Left hindlimb (tissue), 1 donor: ENCODE results near the gene FRMD1.

Experiments used
- DNase-seq: peaks from one replicate; pipeline ENCODE4 v3.0.0-alpha.2; 2018

The FRMD1 gene

DNA sequence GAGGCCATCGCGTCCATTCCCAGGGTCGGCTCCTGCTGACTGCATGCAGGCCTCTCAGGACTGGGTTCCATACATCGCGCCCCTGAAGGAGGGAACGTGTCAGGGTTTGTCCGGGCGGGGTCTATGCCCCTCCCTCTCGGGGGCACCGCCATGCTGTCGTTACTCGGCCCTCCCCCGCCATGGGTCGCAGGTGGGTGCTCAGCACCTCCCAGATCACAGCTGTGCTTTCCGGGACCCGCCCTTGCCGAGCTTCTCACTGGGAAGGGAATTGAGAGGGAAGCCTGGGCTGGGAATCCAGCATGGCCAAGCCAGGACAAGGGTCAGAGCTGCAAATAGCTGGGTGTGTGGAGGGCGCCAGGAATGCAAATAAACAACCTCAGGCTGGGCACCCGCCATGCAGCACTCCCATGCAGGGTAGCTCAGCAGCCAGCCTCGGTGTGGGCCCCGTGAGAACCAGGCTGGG is at the start of gene FRMD1:
Gene FRMD1 (minus strand): TSS at position 270 of the 463 bp plus-strand sequence. CDS start 118 bp downstream, at position 152.
- DNase-seq: no peak

DNA sequence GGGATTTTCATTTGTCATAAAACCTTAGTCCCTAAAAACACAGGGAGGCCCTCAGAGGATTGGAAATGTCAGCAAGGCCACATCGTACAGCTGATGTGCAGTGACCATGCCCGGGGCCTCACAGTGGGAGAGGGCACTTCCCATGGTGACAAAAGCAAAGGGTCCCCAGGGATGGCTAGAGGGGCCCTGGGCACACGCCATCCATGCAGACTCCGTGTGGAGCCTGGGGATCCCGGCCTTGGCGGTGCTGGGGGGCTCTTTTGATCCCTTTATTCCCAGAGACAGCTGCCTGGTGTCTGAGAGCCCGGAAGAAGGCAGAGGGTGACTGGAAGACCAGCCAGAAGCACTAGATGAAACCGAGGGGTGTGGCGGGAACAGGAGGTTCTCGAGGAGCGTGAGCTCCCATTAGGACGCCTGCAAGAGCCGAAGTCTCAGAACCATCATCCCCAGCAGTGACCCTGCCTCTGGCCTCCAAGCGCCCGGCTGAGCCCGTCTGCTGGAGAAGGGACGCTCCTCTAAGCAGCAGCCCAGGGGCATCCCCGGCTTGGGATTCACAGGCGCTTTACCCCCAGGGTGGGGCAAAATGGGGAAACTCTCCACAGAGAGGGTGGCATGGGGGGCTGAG is 49.1 kb upstream of the FRMD1 start:
- DNase-seq: no peak

DNA sequence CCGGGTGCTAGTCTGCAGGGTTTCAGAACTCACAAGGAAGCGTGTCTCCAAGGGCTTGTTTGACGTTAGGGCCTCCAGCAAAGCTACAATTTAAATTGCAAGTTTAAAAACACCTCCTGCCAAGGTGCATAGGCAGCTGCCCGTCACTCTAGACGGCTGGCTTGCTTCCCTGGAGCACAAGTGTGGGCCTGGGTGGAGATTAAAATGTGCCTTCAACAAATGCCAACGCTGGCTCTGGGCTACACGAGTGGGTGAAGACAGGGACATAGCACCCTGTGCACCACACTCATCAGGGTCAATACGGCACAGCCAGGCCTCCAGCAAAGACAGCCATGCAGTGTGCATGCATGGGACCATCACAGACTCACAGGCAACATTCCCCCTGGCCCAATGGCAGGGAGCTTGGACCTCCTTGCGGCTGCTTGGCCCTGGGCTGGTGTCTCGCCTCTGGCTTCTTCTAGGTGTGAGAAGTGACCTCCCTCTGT is 48.4 kb upstream of the FRMD1 start:
- DNase-seq: no peak

DNA sequence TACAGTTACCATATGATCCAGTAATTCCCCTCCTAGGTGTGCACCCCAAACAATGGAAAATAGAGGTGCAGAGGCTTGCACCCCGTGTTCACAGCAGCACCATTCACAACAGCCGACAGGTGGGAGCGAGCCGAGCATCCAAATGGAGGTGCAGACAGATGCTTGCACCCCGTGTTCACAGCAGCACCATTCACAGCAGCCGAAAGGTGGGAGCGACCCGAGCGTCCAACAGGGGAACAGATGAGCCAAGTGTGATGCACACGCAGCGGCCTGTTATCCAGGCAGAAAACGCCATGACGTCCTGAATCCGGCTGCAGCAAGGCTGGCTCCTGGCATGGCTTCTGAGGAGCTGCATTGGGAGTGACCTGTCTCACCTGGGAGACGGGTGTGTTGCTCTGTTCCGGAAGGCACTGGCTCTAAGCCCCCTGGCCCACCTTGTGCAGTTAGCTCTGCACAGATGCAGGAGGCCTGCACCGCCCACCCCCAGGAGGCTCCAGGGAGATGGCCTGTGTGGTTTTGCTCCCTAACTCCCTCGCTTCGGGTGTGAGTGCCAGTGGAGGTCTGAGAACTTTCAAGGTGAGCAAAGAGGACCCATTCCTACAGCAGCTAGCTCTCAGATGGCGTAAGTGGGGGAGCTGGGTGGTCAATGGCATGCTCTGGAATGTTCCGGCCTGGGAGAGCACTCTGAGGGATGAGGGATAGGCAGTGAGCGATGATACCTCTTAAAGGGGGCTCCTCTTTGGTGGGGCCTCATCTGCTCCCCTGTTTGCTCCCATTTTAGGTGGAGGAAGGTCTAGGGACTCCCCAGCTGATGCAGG is 47.8 kb upstream of the FRMD1 start:
- no peak for DNase-seq

- DNase-seq: no peak
Measured at GRCh38 chr6:168125429-168126001, 46.5 kb upstream of the FRMD1 start.

GRCh38 chr6:168124921-168125320 is 45.9 kb upstream of the FRMD1 start:
- DNase-seq: no peak

- DNase-seq: no peak
Measured at GRCh38 chr6:168124158-168124557, 45.1 kb upstream of the FRMD1 start.

DNA sequence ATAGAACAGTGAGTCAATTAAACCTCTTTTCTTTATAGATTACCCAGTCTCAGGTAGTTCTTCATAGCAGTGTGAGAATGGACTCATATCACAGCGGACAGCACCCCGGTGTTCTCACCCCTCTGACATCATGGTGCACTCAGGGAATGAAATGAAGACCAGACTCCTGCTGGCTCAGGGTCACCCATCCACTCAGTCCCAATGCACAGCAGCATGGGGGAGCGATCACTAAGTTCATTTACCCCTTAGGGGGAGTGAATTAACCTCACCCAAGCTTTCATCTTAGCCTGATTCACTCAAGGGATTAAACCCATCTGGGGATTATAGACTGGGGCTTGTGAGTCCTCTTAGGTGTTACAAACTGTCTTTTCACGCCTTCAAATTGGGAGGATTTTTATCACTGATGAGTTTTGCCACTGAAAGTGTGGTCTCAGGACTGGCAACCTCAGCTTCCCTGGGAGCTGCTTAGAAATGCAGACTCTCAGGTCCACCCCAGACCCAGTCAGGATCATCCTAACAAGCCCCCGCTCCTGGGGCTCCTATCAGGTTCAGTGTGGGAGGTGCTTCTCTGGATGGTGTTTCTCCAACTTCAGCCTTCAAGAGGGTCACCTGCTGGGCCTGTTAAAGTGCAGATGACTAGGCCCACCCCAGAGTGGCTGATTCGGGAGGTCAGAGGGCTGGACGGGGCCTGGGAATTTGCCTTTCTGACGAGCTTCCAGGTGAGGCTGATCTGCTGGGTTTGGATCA is 44.3 kb upstream of the FRMD1 start:
- DNase-seq: no peak

- no peak for DNase-seq
Measured at GRCh38 chr6:168122521-168122920, 43.5 kb upstream of the FRMD1 start.

- DNase-seq: no peak
Measured at GRCh38 chr6:168122011-168122410, 43.0 kb upstream of the FRMD1 start.

- DNase-seq: no peak
Measured at GRCh38 chr6:168121303-168121665, 42.3 kb upstream of the FRMD1 start.

DNA sequence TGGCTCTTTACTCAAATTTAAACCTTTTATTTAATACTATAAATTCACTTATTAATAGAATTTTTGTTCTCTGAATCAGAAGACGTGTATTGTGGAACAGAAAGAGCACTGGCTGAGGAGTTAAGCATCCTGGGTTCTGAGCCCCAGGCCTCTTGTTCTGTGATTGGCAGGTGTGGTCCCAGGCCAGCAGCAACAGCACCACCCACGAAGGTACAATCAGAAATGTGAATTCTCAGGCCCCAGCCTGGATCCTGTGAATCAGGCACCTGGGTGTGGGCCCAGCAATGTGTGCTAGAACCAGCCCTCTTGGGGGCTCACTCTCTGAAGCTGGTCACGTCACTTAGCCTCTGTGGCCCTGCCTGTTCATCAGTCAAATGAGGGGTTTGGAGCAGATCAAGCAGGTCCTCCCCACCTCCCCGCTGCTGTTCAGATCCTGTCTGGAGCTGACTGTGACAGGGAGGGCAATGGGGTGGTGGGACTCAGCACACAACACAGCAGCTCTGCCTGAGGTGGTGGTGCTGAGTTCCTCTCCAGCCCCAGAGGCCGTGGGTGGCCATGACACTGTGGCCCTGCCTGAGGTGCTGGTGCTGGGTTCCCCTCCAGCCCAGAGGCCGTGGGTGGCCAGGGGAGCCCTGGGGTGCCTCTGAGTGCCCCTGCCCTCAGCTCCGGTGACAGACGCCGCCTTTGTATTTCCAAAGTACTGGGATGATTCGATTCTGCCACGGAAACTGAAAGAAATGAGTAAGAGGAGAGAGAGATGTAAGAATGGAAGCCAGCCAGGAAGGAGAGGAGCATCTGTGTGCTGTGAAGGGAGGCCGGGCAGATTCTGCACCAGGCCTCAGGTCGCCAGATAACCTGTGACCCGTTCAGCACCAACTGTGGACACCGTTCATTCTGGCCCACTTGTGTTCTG is 41.6 kb upstream of the FRMD1 start:
- no peak for DNase-seq

- no peak for DNase-seq
Measured at GRCh38 chr6:168119539-168119938, 40.5 kb upstream of the FRMD1 start.

- no peak for DNase-seq
Measured at GRCh38 chr6:168118935-168119334, 39.9 kb upstream of the FRMD1 start.

DNA sequence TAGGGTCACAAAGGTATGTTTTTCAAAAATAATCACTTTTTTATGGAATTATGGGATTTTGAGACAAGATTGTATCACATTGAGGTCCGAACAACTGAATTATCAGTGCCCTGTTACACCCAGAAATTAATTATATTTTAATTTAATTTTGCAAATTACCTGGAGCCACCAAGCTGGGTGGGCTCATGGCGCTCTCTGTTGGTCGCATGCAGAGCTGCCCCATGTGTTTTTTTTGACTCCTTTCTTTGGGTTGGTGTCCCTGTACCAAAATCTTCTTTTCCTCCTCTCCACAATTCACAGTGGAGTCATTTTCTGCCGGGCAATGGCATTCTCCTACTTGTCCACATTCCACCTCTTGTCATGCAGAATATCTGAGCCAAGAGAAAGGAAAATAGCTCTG is 38.9 kb upstream of the FRMD1 start:
- no peak for DNase-seq

DNA sequence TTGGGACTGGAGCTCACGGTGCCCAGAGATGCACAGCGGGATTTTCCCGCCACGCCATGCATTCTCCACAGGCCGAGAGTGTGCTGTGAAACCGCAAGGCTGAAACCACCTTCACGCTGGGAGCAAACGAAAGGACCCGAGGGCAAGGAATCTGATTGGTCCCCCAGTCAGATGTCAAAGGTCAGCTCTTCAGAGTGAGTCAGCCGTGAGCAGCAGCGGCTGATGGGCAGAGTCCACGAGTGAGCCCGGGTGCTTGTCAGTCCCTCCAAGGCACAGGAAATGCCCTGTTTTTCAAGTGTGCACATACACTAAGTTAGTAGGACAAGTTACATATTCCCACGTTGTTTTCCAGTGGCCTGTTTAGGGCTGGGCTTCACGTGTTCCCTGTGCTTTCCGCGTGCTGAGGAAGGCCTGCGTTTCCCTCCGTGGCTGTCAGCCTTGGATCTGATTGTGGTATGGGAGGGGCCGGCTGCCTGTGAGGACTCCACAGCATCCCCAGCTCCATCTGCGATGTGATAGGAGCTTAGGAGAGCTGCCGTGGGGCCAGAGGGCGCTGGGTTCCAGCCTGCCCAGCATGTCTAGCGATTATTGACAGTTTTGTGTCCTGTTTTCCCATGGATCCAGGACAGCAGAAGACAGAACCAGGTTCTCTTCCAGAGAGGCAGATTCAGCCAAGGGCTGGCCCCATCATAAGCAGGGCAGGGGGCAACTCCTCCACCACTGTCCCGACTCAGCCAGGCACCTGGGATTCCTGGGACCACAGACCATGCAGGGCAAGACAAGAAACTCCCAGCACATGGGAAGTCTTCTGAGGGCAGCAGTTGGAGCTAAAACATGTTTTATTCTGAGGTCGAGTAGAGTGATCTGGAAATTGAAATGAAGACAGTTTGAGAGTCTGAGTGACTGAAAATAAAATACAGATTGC is 38.2 kb upstream of the FRMD1 start:
- DNase-seq: no peak

DNA sequence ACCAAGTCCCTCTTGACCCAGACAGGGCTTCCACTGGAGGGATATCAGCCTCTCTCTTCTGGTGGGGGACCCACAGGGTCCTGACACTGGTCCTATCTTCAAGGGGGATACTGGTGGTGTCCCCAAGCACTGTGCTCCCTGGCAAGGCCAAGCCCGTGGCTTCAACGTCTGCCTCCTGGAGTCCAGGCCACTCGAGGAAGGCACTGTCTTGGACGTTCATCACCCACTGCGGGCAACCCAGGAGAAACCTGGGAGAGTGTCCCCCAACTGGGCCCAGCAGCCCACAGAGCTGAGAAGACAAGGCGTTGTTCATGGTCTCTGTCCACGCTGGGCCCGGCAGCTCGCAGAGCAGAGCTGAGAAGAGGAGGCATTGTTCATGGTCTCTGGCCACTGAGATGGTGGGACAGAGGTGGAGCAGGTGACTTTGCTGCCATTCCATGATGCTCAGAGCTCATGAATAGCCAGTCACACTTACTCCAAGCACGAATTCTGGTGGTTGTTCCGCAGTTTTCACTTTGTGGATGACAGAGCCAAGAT is 37.5 kb upstream of the FRMD1 start:
- DNase-seq: no peak

- DNase-seq: no peak
Measured at GRCh38 chr6:168115748-168116437, 36.9 kb upstream of the FRMD1 start.

DNA sequence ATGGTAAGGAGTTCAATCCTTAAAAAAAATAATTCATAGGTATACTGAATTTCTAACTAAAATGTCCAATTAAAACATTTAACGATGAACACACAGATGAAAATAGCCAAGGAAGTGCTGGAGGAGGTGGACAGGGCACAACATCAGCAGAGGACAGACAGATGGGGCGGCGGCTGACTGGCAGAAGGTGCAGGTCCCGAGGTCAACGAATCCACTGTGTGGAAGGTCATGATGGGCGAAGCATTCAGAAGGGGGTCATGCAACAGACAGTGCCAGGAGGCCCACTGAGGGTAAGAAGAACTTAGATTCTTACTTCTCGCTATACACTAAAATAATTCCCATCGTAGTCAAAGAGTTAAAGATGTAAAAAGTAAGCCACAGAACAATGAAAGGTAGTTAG is 34.2 kb upstream of the FRMD1 start:
- DNase-seq: no peak

GRCh38 chr6:168111911-168112310 is 32.9 kb upstream of the FRMD1 start:
- DNase-seq: no peak
